Lung microvascular endothelial cell (primary cell): ENCODE results near the gene ADGRD2. TPM values are rescaled to one million over a fixed set of nuclear protein-coding genes. Genes with fewer than 3 reads are reported as not detected.

Experiments
- DNase-seq, 2 donors: peaks; one replicate each; pipeline versions ENCODE4 v3.0.0 to v3.0.0-alpha.2; 2010; ENCODE audit warnings: low read depth in 2 of 2
- total RNA-seq: library from RNA; depleted of rRNA; stranded (reverse); fragments of >200 nt; gene quantifications from 2 replicates; pipeline ENCODE4 v1.2.1, GENCODE V29; 2014

The ADGRD2 gene
- total RNA-seq, 1 donor from 2014 or later = not detected

GRCh38 chr9:124438091-124438490, 12.2 kb upstream of the ADGRD2 start:
- no peak for DNase-seq

- DNase-seq = no peak
Measured at GRCh38 chr9:124439086-124439485, 11.2 kb upstream of the ADGRD2 start.

GRCh38 chr9:124439686-124440243, 10.5 kb upstream of the ADGRD2 start:
- DNase-seq = no peak

- no peak for DNase-seq
Measured at GRCh38 chr9:124440786-124441185, 9.5 kb upstream of the ADGRD2 start.

- DNase-seq = no peak
Measured at GRCh38 chr9:124441291-124441690, 9.0 kb upstream of the ADGRD2 start.

- no peak for DNase-seq
Measured at GRCh38 chr9:124442379-124442778, 7.9 kb upstream of the ADGRD2 start.

- no peak for DNase-seq
Measured at GRCh38 chr9:124442826-124443225, 7.4 kb upstream of the ADGRD2 start.

GRCh38 chr9:124443625-124444024, 6.6 kb upstream of the ADGRD2 start:
- no peak for DNase-seq

- no peak for DNase-seq
Measured at GRCh38 chr9:124444166-124444565, 6.1 kb upstream of the ADGRD2 start.

- DNase-seq = no peak
Measured at GRCh38 chr9:124447297-124447661, 3.0 kb upstream of the ADGRD2 start.

GRCh38 chr9:124448019-124448418, 2.2 kb upstream of the ADGRD2 start:
- DNase-seq = no peak

GRCh38 chr9:124449381-124450151, 685 bp upstream of the ADGRD2 start:
- no peak for DNase-seq

GRCh38 chr9:124450931-124451661, 845 bp downstream of the ADGRD2 start:
- no peak for DNase-seq

GRCh38 chr9:124452326-124452725, 2.1 kb downstream of the ADGRD2 start:
- DNase-seq = no peak

- DNase-seq = no peak
Measured at GRCh38 chr9:124452841-124453585, 2.8 kb downstream of the ADGRD2 start.

- no peak for DNase-seq
Measured at GRCh38 chr9:124453586-124454191, 3.4 kb downstream of the ADGRD2 start.

GRCh38 chr9:124454296-124454695, 4.0 kb downstream of the ADGRD2 start:
- DNase-seq = no peak

- no peak for DNase-seq
Measured at GRCh38 chr9:124454791-124455443, 4.7 kb downstream of the ADGRD2 start.

- DNase-seq = no peak
Measured at GRCh38 chr9:124455820-124456219, 5.6 kb downstream of the ADGRD2 start.

GRCh38 chr9:124456341-124457078, 6.3 kb downstream of the ADGRD2 start:
- no peak for DNase-seq
